Neural cell (in vitro differentiated cells): ENCODE measurements around the gene GAMT. TPM values are rescaled to one million over a fixed set of nuclear protein-coding genes. Genes with fewer than 3 reads are reported as not detected.
A peak's percentile ranks its signal among the peaks of the same experiment; 100 is the strongest.

Experiments used
- H2AFZ ChIP-seq: fragments of 200-600, 300-800 bp; sonication (generic), shearing (Covaris generic); 2 replicates; pipeline ENCODE4 v1.6.0; 2014; ENCODE audit warnings: low read depth, mild to moderate bottlenecking, antibody characterized with exemption, low read length, moderate library complexity
- H3F3A ChIP-seq: fragments of 200-600 bp; shearing (Covaris generic); 2 replicates; pipeline ENCODE4 v1.6.1; 2016; ENCODE audit warnings: mild to moderate bottlenecking, moderate library complexity, mixed read lengths, antibody characterized with exemption, low read length; ENCODE audit not compliant: insufficient read depth, poor library complexity, severe bottlenecking
- H3K27ac ChIP-seq: fragments of 200-600, 300-800 bp; sonication (generic), shearing (Covaris generic); 2 replicates; pipeline ENCODE4 v1.5.1; 2014; ENCODE audit warnings: mild to moderate bottlenecking, low read length, moderate library complexity
- H3K27me3 ChIP-seq: fragments of 300-800, 200-600 bp; sonication (generic), shearing (Covaris generic); 2 replicates; pipeline ENCODE4 v1.6.0; 2014; ENCODE audit warnings: mild to moderate bottlenecking, low read depth, low read length, moderate library complexity; ENCODE audit not compliant: insufficient read depth
- H3K36me3 ChIP-seq: fragments of 300-800, 200-600 bp; sonication (generic), shearing (Covaris generic); 2 replicates; pipeline ENCODE4 v1.5.1; 2014; ENCODE audit warnings: mild to moderate bottlenecking, antibody characterized with exemption, low read length, moderate library complexity; ENCODE audit not compliant: insufficient read depth
- H3K4me2 ChIP-seq: fragments of 300-800, 200-600 bp; sonication (generic), shearing (Covaris generic); 2 replicates; pipeline ENCODE4 v1.6.0; 2014; ENCODE audit warnings: mild to moderate bottlenecking, low read length
- H3K4me3 ChIP-seq: fragments of 300-800, 200-600 bp; sonication (generic), shearing (Covaris generic); 2 replicates; pipeline ENCODE4 v1.5.1; 2014; ENCODE audit warnings: mild to moderate bottlenecking, low read length, moderate library complexity
- H3K79me2 ChIP-seq: fragments of 200-600 bp; shearing (Covaris generic); replicated peaks from 2 replicates; pipeline ENCODE4 v1.6.0; 2014; ENCODE audit warnings: mild to moderate bottlenecking, low read length, moderate library complexity; ENCODE audit not compliant: insufficient read depth
- H3K9ac ChIP-seq: fragments of 300-800, 200-600 bp; sonication (generic), shearing (Covaris generic); 2 replicates; pipeline ENCODE4 v1.6.1; 2016; ENCODE audit warnings: mild to moderate bottlenecking, low read length, mixed read lengths
- H3K9me2 ChIP-seq: fragments of 200-600 bp; shearing (Covaris generic); 2 replicates; pipeline ENCODE4 v1.6.1; 2016; ENCODE audit warnings: mild to moderate bottlenecking, low read length, mixed read lengths; ENCODE audit not compliant: insufficient read depth
- H3K9me3 ChIP-seq: fragments of 200-600, 300-800 bp; sonication (generic), shearing (Covaris generic); 2 replicates; pipeline ENCODE4 v1.6.1; 2016; ENCODE audit warnings: mild to moderate bottlenecking, mixed run types, low read length, moderate library complexity, mixed read lengths
- H4K20me1 ChIP-seq: fragments of 200-600 bp; shearing (Covaris generic); 2 replicates; pipeline ENCODE4 v1.6.1; 2016; ENCODE audit warnings: mild to moderate bottlenecking, mixed run types; ENCODE audit not compliant: insufficient read depth
- EP300 ChIP-seq: fragments of 450-650 bp; conservative IDR thresholded peaks from 2 replicates; pipeline ENCODE4 v1.6.1; 2014; ENCODE audit warnings: antibody characterized with exemption, mild to moderate bottlenecking, moderate library complexity; ENCODE audit not compliant: poor library complexity, severe bottlenecking
- EZH2 ChIP-seq: fragments of 200-600, 300-800 bp; shearing (Covaris generic), sonication (generic); IDR thresholded peaks from 2 replicates; pipeline ENCODE4 v1.6.1; 2014; ENCODE audit warnings: antibody characterized with exemption, low read length, borderline replicate concordance, mild to moderate bottlenecking; ENCODE audit not compliant: insufficient read depth, poor library complexity, severe bottlenecking
- MXI1 ChIP-seq: fragments of 450-650 bp; conservative IDR thresholded peaks from 2 replicates; pipeline ENCODE4 v1.6.1; 2014; ENCODE audit warnings: antibody characterized with exemption, mild to moderate bottlenecking; ENCODE audit not compliant: poor library complexity, severe bottlenecking
- POLR2AphosphoS5 ChIP-seq: IDR thresholded peaks from 2 replicates; pipeline ENCODE4 v1.6.1; 2012
- RAD21 ChIP-seq: fragments of 450-650 bp; conservative IDR thresholded peaks from 2 replicates; pipeline ENCODE4 v1.6.1; 2014; ENCODE audit warnings: antibody characterized with exemption, mild to moderate bottlenecking, moderate library complexity
- SMC3 ChIP-seq: fragments of 450-650 bp; conservative IDR thresholded peaks from 2 replicates; pipeline ENCODE4 v1.6.1; 2014; ENCODE audit warnings: antibody characterized with exemption, mild to moderate bottlenecking, moderate library complexity; ENCODE audit not compliant: poor library complexity
- TAF1 ChIP-seq: IDR thresholded peaks from 2 replicates; pipeline ENCODE4 v1.6.1; 2012; ENCODE audit warnings: low read depth
- polyA plus RNA-seq: library from polyadenylated mRNA; depleted of rRNA; stranded (reverse); fragments of >200 nt; gene quantifications from 2 replicates; pipeline ENCODE4 v1.2.3, GENCODE V29; 2014
- TF ChIP-seq, protein P1 (sequence below): fragments of 450-650 bp; IDR thresholded peaks from 2 replicates; pipeline ENCODE4 v1.5.1; 2014; ENCODE audit warnings: antibody characterized with exemption, mild to moderate bottlenecking, moderate library complexity; ENCODE audit not compliant: poor library complexity, severe bottlenecking
- TF ChIP-seq, protein P2 (sequence below): IDR thresholded peaks from 2 replicates; pipeline ENCODE4 v1.6.1; 2012; ENCODE audit warnings: borderline replicate concordance

The GAMT gene
- polyA plus RNA-seq, 1 donor from 2014 or later = 32.5 TPM

DNA sequence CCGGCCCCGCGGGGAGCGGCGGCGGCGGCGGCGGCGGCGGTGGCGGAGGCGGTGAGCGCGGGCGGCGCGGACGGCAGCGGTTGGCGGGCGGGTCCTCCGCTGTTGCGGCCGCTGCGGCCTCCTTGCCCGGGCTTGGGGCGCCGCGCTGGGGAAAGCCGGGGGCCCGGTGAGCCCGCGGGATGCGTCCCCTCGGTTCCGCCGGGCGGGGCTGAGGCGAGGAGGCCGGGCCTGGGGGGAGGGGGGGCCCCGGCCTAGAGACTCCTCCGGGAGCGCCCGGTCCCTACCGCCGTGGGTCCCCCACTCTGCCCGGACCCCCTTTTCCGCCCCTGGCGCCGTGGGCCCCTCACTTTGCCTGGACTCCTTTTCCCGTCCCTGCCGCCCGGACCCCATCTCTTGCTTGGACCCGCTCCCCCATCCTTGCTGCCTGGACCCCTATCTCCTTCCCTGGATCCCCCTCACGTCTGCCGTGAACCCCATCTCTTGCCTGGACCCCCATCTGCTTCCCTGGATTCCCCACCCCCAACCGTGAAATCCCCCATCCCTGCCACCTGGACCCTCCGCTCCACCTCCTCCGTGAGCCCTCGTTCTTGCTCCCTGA, 46.3 kb downstream of the GAMT start:
- H3K27me3 ChIP-seq = no peaks in the 10 kb centered on the region
- H3K79me2 ChIP-seq = peaks cover 5% of the 10 kb centered on the region
- peak overlapping the region; percentile 71 for H3K27ac ChIP-seq
- H3K9ac ChIP-seq = peak overlapping the region; percentile 90
- peak overlapping the region; percentile 81 for H3K4me3 ChIP-seq
- peak overlapping the region; percentile 96 for H3K4me2 ChIP-seq
- TF ChIP-seq POLR2AphosphoS5 = peak; percentile 70
- TF ChIP-seq, protein P1, sequence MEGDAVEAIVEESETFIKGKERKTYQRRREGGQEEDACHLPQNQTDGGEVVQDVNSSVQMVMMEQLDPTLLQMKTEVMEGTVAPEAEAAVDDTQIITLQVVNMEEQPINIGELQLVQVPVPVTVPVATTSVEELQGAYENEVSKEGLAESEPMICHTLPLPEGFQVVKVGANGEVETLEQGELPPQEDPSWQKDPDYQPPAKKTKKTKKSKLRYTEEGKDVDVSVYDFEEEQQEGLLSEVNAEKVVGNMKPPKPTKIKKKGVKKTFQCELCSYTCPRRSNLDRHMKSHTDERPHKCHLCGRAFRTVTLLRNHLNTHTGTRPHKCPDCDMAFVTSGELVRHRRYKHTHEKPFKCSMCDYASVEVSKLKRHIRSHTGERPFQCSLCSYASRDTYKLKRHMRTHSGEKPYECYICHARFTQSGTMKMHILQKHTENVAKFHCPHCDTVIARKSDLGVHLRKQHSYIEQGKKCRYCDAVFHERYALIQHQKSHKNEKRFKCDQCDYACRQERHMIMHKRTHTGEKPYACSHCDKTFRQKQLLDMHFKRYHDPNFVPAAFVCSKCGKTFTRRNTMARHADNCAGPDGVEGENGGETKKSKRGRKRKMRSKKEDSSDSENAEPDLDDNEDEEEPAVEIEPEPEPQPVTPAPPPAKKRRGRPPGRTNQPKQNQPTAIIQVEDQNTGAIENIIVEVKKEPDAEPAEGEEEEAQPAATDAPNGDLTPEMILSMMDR = no peak
- TF ChIP-seq MXI1 = peak; percentile 18
- TF ChIP-seq, protein P2, sequence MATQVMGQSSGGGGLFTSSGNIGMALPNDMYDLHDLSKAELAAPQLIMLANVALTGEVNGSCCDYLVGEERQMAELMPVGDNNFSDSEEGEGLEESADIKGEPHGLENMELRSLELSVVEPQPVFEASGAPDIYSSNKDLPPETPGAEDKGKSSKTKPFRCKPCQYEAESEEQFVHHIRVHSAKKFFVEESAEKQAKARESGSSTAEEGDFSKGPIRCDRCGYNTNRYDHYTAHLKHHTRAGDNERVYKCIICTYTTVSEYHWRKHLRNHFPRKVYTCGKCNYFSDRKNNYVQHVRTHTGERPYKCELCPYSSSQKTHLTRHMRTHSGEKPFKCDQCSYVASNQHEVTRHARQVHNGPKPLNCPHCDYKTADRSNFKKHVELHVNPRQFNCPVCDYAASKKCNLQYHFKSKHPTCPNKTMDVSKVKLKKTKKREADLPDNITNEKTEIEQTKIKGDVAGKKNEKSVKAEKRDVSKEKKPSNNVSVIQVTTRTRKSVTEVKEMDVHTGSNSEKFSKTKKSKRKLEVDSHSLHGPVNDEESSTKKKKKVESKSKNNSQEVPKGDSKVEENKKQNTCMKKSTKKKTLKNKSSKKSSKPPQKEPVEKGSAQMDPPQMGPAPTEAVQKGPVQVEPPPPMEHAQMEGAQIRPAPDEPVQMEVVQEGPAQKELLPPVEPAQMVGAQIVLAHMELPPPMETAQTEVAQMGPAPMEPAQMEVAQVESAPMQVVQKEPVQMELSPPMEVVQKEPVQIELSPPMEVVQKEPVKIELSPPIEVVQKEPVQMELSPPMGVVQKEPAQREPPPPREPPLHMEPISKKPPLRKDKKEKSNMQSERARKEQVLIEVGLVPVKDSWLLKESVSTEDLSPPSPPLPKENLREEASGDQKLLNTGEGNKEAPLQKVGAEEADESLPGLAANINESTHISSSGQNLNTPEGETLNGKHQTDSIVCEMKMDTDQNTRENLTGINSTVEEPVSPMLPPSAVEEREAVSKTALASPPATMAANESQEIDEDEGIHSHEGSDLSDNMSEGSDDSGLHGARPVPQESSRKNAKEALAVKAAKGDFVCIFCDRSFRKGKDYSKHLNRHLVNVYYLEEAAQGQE = no peak
- no peak for TF ChIP-seq SMC3
- H3K9me3 ChIP-seq = no peaks in the 10 kb centered on the region
- no peaks in the 10 kb centered on the region for H3F3A ChIP-seq
- no peak overlapping the region for H2AFZ ChIP-seq
- H3K9me2 ChIP-seq = no peaks in the 10 kb centered on the region
- H3K36me3 ChIP-seq = no peaks in the 10 kb centered on the region
- H4K20me1 ChIP-seq = no peaks in the 10 kb centered on the region

DNA sequence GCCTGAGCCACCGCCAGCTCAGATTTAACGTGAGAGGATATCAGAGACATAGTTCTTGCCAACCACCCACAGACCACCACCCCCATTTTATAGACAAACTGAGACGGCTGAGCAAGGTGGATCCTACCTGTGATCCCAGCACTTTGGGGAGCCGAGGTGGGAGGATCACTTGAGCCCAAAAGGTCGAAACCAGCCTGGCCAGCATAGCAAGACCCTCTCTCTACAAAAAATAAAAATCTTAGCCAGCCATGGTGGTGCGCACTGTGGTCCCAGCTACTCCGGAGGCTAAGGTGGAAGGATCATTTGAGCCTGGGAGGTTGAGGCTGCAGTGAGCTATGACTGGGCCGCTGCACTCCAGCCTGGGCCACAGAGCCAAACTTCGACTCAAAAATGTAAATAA, 48.2 kb downstream of the GAMT start:
- no peaks in the 10 kb centered on the region for H4K20me1 ChIP-seq
- no peak overlapping the region for H3K4me3 ChIP-seq
- no peaks in the 10 kb centered on the region for H3K27me3 ChIP-seq
- H3K9ac ChIP-seq = no peak overlapping the region
- H3K9me3 ChIP-seq = no peaks in the 10 kb centered on the region
- no peaks in the 10 kb centered on the region for H3F3A ChIP-seq
- no peaks in the 10 kb centered on the region for H3K36me3 ChIP-seq
- H3K9me2 ChIP-seq = no peaks in the 10 kb centered on the region
- H3K27ac ChIP-seq = no peak overlapping the region
- no peak overlapping the region for H2AFZ ChIP-seq
- H3K4me2 ChIP-seq = no peak overlapping the region
- TF ChIP-seq, protein P1 = no peak
- TF ChIP-seq TAF1 (no peak), RAD21 (no peak), MXI1 (no peak), EZH2 (no peak), POLR2AphosphoS5 (no peak), EP300 (no peak), SMC3 (no peak)
- TF ChIP-seq, protein P2 = no peak
- H3K79me2 ChIP-seq = peaks cover 5% of the 10 kb centered on the region
